SK-N-SH (cell line): Measurements from ENCODE around the gene SOX13. TPM values are rescaled to one million over a fixed set of nuclear protein-coding genes. Genes with fewer than 3 reads are reported as not detected.

Experiments
- CTCF ChIA-PET: fragments of 300-600, 350-600 bp; formaldehyde crosslinking; extraction: SDS; loops from one replicate; lab custom pipeline; 2021; lab: Yijun Ruan, JAX
- POLR2A ChIA-PET: fragments of 350-600 bp; sonication (Branson Sonifier 250); formaldehyde crosslinking; extraction: SDS; loops from one replicate; lab custom pipeline; 2020; ENCODE audit warnings: antibody characterized with exemption, inconsistent platforms; lab: Yijun Ruan, JAX
- DNase-seq: peaks from one replicate; pipeline ENCODE4 v3.0.0; 2012
- H2AFZ ChIP-seq: fragments of 200-600 bp; sonication (generic); 2 replicates; pipeline ENCODE4 v1.8.1; 2016; ENCODE audit warnings: antibody characterized with exemption, mild to moderate bottlenecking, low read depth
- H3F3A ChIP-seq: fragments of 200-600 bp; sonication (generic); replicated peaks from 2 replicates; pipeline ENCODE3; 2016; ENCODE audit warnings: antibody characterized with exemption, mild to moderate bottlenecking; ENCODE audit not compliant: insufficient read depth
- H3K27ac ChIP-seq, 2 experiments: fragments of 200-500 bp in 1 of 2; fragments of 200-600 bp in 1 of 2; sonication (Bioruptor generic) in 1 of 2; sonication (generic), shearing (Covaris generic) in 1 of 2; 2 replicates each; pipeline versions ENCODE4 v1.5.1 to v1.6.1; 2014 to 2016; ENCODE audit warnings: low read depth in 2 of 2, inconsistent platforms in 1 of 2, low read length in 1 of 2, mild to moderate bottlenecking in 1 of 2, mixed read lengths in 1 of 2
- H3K27me3 ChIP-seq: fragments of 200-600 bp; sonication (generic), shearing (Covaris generic); 2 replicates; pipeline ENCODE4 v1.6.1; 2016; ENCODE audit warnings: mixed run types; ENCODE audit not compliant: insufficient read depth
- H3K36me3 ChIP-seq, 2 experiments: fragments of 200-500 bp in 1 of 2; fragments of 200-600 bp in 1 of 2; sonication (Bioruptor generic) in 1 of 2; sonication (generic) in 1 of 2; replicated peaks in 1 of 2; 2 replicates each; pipeline versions ENCODE3 to v1.5.1; 2014 to 2016; ENCODE audit warnings: low read length in 1 of 2, mild to moderate bottlenecking in 1 of 2; ENCODE audit not compliant: insufficient read depth in 2 of 2, control insufficient read depth in 1 of 2
- H3K4me1 ChIP-seq, 2 experiments: fragments of 200-500 bp in 1 of 2; fragments of 200-600 bp in 1 of 2; sonication (Bioruptor generic) in 1 of 2; sonication (generic), shearing (Covaris generic) in 1 of 2; 2 replicates each; pipeline versions ENCODE4 v1.5.1 to v1.6.1; 2014 to 2016; ENCODE audit warnings: low read depth in 1 of 2, low read length in 1 of 2, mixed run types in 1 of 2; ENCODE audit not compliant: insufficient read depth in 2 of 2, control insufficient read depth in 1 of 2
- H3K4me2 ChIP-seq: fragments of 200-600 bp; sonication (generic), shearing (Covaris generic); 2 replicates; pipeline ENCODE4 v1.6.1; 2017; ENCODE audit warnings: mixed run types
- H3K4me3 ChIP-seq, 2 experiments: fragments of 200-500 bp in 1 of 2; fragments of 200-600 bp in 1 of 2; sonication (Bioruptor generic) in 1 of 2; sonication (generic), shearing (Covaris generic) in 1 of 2; 2 replicates each; pipeline versions ENCODE4 v1.5.1 to v1.8.1; 2014 to 2016; ENCODE audit warnings: low read depth in 2 of 2, inconsistent platforms in 1 of 2, low read length in 1 of 2, mild to moderate bottlenecking in 1 of 2, mixed read lengths in 1 of 2, moderate library complexity in 1 of 2
- H3K79me2 ChIP-seq: fragments of 200-600 bp; sonication (generic); 2 replicates; pipeline ENCODE4 v1.8.1; 2017; ENCODE audit warnings: mild to moderate bottlenecking; ENCODE audit not compliant: insufficient read depth
- H3K9ac ChIP-seq: fragments of 200-600 bp; sonication (generic); 2 replicates; pipeline ENCODE4 v1.6.1; 2017; ENCODE audit warnings: mixed run types
- H3K9me2 ChIP-seq: fragments of 200-600 bp; sonication (generic); 2 replicates; pipeline ENCODE4 v1.6.1; 2017; ENCODE audit warnings: mixed run types
- H3K9me3 ChIP-seq: fragments of 200-600 bp; sonication (generic); 2 replicates; pipeline ENCODE4 v1.6.1; 2017; ENCODE audit warnings: mixed run types, mild to moderate bottlenecking, moderate library complexity
- H4K20me1 ChIP-seq: fragments of 200-600 bp; sonication (generic); 2 replicates; pipeline ENCODE4 v1.6.1; 2017; ENCODE audit warnings: mild to moderate bottlenecking, mixed run types; ENCODE audit not compliant: insufficient read depth
- EP300 ChIP-seq, 2 experiments: IDR thresholded peaks; 2 replicates each; pipeline versions ENCODE4 v1.4.0 to v1.6.1; 2012; ENCODE audit warnings: borderline replicate concordance in 1 of 2, low read depth in 1 of 2, low read length in 1 of 2
- EZH2phosphoT487 ChIP-seq: fragments of 200-600 bp; sonication (generic); IDR thresholded peaks from 2 replicates; pipeline ENCODE4 v1.6.1; 2017; ENCODE audit warnings: low read depth, mixed run types, mild to moderate bottlenecking, antibody characterized with exemption, moderate library complexity, borderline replicate concordance
- FOSL2 ChIP-seq: IDR thresholded peaks from 2 replicates; pipeline ENCODE4 v1.4.0; 2012; ENCODE audit warnings: low read depth, mild to moderate bottlenecking, moderate library complexity, borderline replicate concordance
- FOXJ3 ChIP-seq: sonication (generic); formaldehyde crosslinking; IDR thresholded peaks from 2 replicates; pipeline ENCODE4 v1.5.1; 2020; ENCODE audit warnings: mild to moderate bottlenecking, missing genetic modification reagents
- GABPA ChIP-seq: IDR thresholded peaks from 2 replicates; pipeline ENCODE4 v1.4.0; 2012; ENCODE audit warnings: low read depth, mild to moderate bottlenecking
- GATA2 ChIP-seq: sonication (generic); formaldehyde crosslinking; IDR thresholded peaks from 2 replicates; pipeline ENCODE4 v1.5.0; 2020; ENCODE audit warnings: mild to moderate bottlenecking, missing genetic modification reagents
- NFIC ChIP-seq: IDR thresholded peaks from 2 replicates; pipeline ENCODE4 v1.4.0; 2012; ENCODE audit warnings: borderline replicate concordance
- NRF1 ChIP-seq: IDR thresholded peaks from 2 replicates; pipeline ENCODE4 v1.6.1; 2012; ENCODE audit warnings: low read depth, mild to moderate bottlenecking, low read length
- POLR2AphosphoS5 ChIP-seq: IDR thresholded peaks from 2 replicates; pipeline ENCODE4 v1.6.1; 2012; ENCODE audit warnings: low read depth, low read length
- RAD21 ChIP-seq: IDR thresholded peaks from 2 replicates; pipeline ENCODE4 v1.6.1; 2012; ENCODE audit warnings: mild to moderate bottlenecking, low read length
- RFX5 ChIP-seq: IDR thresholded peaks from 2 replicates; pipeline ENCODE4 v1.6.1; 2012; ENCODE audit warnings: mild to moderate bottlenecking, improper control_type of control experiment, low read length
- SIN3A ChIP-seq: IDR thresholded peaks from 2 replicates; pipeline ENCODE4 v1.6.1; 2012; ENCODE audit warnings: low read depth, mild to moderate bottlenecking, low read length, moderate library complexity, borderline replicate concordance
- SMC3 ChIP-seq: IDR thresholded peaks from 2 replicates; pipeline ENCODE4 v1.6.1; 2012; ENCODE audit warnings: low read depth, low read length, improper control_type of control experiment
- TAF1 ChIP-seq: IDR thresholded peaks from 2 replicates; pipeline ENCODE4 v1.6.1; 2012; ENCODE audit warnings: low read depth, mild to moderate bottlenecking, low read length, moderate library complexity, borderline replicate concordance
- TCF12 ChIP-seq: IDR thresholded peaks from 2 replicates; pipeline ENCODE4 v1.4.0; 2012
- TEAD4 ChIP-seq: IDR thresholded peaks from 2 replicates; pipeline ENCODE4 v1.4.0; 2012; ENCODE audit warnings: mild to moderate bottlenecking, borderline replicate concordance; ENCODE audit not compliant: insufficient read depth
- YY1 ChIP-seq: IDR thresholded peaks from 2 replicates; pipeline ENCODE4 v1.4.0; 2012; ENCODE audit warnings: low read depth, mild to moderate bottlenecking
- WGBS: methylation state at CpG from one replicate; pipeline ENCODE4 v1.1.6; 2017; ENCODE audit warnings: low lambda C conversion rate; 5-methylcytosine and 5-hydroxymethylcytosine counted together
- polyA plus RNA-seq, 3 experiments: library from polyadenylated mRNA; depleted of rRNA; stranded (reverse); fragments of >200 nt; gene quantifications; 2 replicates each; pipeline ENCODE4 v1.2.3, GENCODE V29; 2012
- TF ChIP-seq, protein P1 (sequence below): IDR thresholded peaks from 2 replicates; pipeline ENCODE4; 2012
- TF ChIP-seq, protein P2 (sequence below): IDR thresholded peaks from 2 replicates; pipeline ENCODE4 v1.4.0; 2012; ENCODE audit warnings: low read depth, borderline replicate concordance
- TF ChIP-seq, protein P3 (sequence below): fragments of 150-350 bp; IDR thresholded peaks from 2 replicates; pipeline ENCODE4 v1.6.1; 2017; ENCODE audit warnings: antibody characterized with exemption, low read length, low read depth, borderline replicate concordance

Gene SOX13
- polyA plus RNA-seq, 1 of the 3 experiments (the other 2 are of a cell fraction), result 10.6 TPM

DNA sequence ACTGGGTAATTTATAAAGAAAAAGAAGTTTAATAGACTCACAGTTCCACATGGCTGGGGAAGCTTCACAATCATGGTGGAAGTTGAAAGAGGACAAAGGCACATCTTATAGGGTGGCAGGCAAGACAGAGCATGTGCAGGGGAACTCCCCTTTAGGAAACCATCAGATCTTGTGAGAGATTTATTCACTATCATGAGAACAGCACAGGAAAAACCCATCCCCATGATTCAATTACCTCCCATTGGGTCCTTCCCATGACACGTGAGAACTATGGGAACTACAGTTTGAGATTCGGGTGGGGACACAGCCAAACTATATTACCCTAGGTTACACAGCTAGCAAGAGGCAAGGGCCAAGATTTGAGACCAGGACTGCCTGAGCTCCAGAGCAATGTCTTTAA, 30.4 kb upstream of the SOX13 start:
- TF ChIP-seq NRF1 (no peak), YY1 (no peak), GABPA (no peak), EZH2phosphoT487 (no peak), TCF12 (no peak), TEAD4 (no peak), GATA2 (no peak), POLR2AphosphoS5 (no peak), RAD21 (no peak), TAF1 (no peak), SMC3 (no peak)
- TF ChIP-seq, protein P1, sequence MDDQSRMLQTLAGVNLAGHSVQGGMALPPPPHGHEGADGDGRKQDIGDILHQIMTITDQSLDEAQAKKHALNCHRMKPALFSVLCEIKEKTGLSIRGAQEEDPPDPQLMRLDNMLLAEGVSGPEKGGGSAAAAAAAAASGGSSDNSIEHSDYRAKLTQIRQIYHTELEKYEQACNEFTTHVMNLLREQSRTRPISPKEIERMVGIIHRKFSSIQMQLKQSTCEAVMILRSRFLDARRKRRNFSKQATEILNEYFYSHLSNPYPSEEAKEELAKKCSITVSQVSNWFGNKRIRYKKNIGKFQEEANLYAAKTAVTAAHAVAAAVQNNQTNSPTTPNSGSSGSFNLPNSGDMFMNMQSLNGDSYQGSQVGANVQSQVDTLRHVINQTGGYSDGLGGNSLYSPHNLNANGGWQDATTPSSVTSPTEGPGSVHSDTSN, result no peak
- no peak overlapping the region for H3K27ac ChIP-seq
- ChIA-PET POLR2A (no interaction called here), CTCF (no interaction called here)
- no peak overlapping the region for H3K9ac ChIP-seq
- H3F3A ChIP-seq, result no peaks in the 10 kb centered on the region
- H2AFZ ChIP-seq, result no peak overlapping the region
- no peaks in the 10 kb centered on the region; the same call in 1 of the 2 replicates for H3K27me3 ChIP-seq
- no peak overlapping the region for H3K4me3 ChIP-seq
- no peak for DNase-seq
- 78% methylated on average over 2 of the region's 2 CpGs for WGBS
- no peaks in the 10 kb centered on the region for H3K79me2 ChIP-seq
- no peaks in the 10 kb centered on the region for H3K36me3 ChIP-seq
- H3K9me3 ChIP-seq, result no peaks in the 10 kb centered on the region
- no peaks in the 10 kb centered on the region for H3K4me1 ChIP-seq
- H4K20me1 ChIP-seq, result no peaks in the 10 kb centered on the region
- H3K4me2 ChIP-seq, result no peak overlapping the region
- no peaks in the 10 kb centered on the region for H3K9me2 ChIP-seq

DNA sequence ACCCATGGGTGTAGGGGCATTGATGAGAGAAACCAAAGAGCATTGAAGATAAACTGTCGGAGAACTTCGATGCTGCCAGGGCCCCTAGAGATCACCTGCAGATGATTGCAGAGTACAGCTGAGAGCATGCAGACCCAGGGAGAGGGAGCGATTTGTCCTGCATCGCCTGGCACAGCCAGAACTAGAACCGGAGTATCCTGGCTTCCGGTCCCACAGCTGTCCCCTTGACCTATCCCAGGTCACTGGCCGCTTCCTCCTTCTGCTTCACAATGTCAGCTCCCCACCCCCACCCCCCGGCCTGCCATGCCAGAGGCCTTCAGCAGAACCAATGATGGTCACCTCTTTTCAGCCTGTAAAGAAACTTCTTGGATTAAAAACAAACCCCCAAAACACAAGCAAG, 29.2 kb upstream of the SOX13 start:
- Histone ChIP-seq H3K9ac (no peak overlapping the region), H4K20me1 (no peaks in the 10 kb centered on the region), H3K9me3 (no peaks in the 10 kb centered on the region), H3K36me3 (no peaks in the 10 kb centered on the region), H3K27me3 (no peaks in the 10 kb centered on the region; the same call in 1 of the 2 replicates), H3K4me3 (no peak overlapping the region), H3F3A (no peaks in the 10 kb centered on the region), H2AFZ (no peak overlapping the region), H3K79me2 (no peaks in the 10 kb centered on the region), H3K4me1 (no peaks in the 10 kb centered on the region), H3K4me2 (no peak overlapping the region), H3K27ac (no peak overlapping the region), H3K9me2 (no peaks in the 10 kb centered on the region)
- WGBS, result 81% methylated on average over 8 of the region's 8 CpGs
- ChIA-PET CTCF (no interaction called here), POLR2A (no interaction called here)
- no peak for DNase-seq
- TF ChIP-seq, protein P2, sequence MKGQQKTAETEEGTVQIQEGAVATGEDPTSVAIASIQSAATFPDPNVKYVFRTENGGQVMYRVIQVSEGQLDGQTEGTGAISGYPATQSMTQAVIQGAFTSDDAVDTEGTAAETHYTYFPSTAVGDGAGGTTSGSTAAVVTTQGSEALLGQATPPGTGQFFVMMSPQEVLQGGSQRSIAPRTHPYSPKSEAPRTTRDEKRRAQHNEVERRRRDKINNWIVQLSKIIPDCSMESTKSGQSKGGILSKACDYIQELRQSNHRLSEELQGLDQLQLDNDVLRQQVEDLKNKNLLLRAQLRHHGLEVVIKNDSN, result no peak
- no peak for TF ChIP-seq TAF1
- no peak for TF ChIP-seq FOSL2
- no peak for TF ChIP-seq RFX5
- TF ChIP-seq TEAD4, result no peak
- TF ChIP-seq NFIC, result no peak
- TF ChIP-seq, protein P3, sequence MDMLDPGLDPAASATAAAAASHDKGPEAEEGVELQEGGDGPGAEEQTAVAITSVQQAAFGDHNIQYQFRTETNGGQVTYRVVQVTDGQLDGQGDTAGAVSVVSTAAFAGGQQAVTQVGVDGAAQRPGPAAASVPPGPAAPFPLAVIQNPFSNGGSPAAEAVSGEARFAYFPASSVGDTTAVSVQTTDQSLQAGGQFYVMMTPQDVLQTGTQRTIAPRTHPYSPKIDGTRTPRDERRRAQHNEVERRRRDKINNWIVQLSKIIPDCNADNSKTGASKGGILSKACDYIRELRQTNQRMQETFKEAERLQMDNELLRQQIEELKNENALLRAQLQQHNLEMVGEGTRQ, result no peak
- TF ChIP-seq POLR2AphosphoS5, result no peak
- no peak for TF ChIP-seq FOXJ3 (CRISPR knock-in tag)
- no peak for TF ChIP-seq EP300 (IDR thresholded peaks at IDR 0.05; ENCODE audit: borderline replicate concordance in 1 of 2, low read depth in 1 of 2, low read length in 1 of 2)
- no peak for TF ChIP-seq SIN3A
